HUES48 (cell line): Measurements from ENCODE around the gene NCS1.

Source experiments
- H3K27ac ChIP-seq: one replicate; pipeline ENCODE4 v1.7.0; 2013; ENCODE audit warnings: low read depth, low read length, inconsistent platforms
- H3K27me3 ChIP-seq: 2 replicates; pipeline ENCODE4 v1.6.1; 2013; ENCODE audit warnings: mild to moderate bottlenecking, low read length; ENCODE audit not compliant: control insufficient read depth, insufficient read depth
- H3K36me3 ChIP-seq: 2 replicates; pipeline ENCODE4 v1.6.1; 2013; ENCODE audit warnings: low read length; ENCODE audit not compliant: control insufficient read depth, insufficient read depth
- H3K4me1 ChIP-seq: 2 replicates; pipeline ENCODE4 v1.6.1; 2013; ENCODE audit warnings: mild to moderate bottlenecking, low read length; ENCODE audit not compliant: control insufficient read depth, insufficient read depth
- H3K4me3 ChIP-seq: 2 replicates; pipeline ENCODE4 v1.5.1; 2013; ENCODE audit warnings: mild to moderate bottlenecking, low read depth, low read length
- H3K9ac ChIP-seq: 2 replicates; pipeline ENCODE4 v1.6.1; 2013; ENCODE audit warnings: mild to moderate bottlenecking, low read depth, low read length, moderate library complexity
- H3K9me3 ChIP-seq: 2 replicates; pipeline ENCODE4 v1.6.1; 2013; ENCODE audit warnings: low read length; ENCODE audit not compliant: control insufficient read depth, insufficient read depth

Gene NCS1

GRCh38 chr9:130138171-130138653, 34.0 kb upstream of the NCS1 start:
- no peak overlapping the region for H3K9ac ChIP-seq
- no peaks in the 10 kb centered on the region for H3K27me3 ChIP-seq
- 0 out of 2 replicates have a peak, but pooled peaks cover 4% of the 10 kb centered on the region for H3K36me3 ChIP-seq
- H3K9me3 ChIP-seq, result no peaks in the 10 kb centered on the region
- peaks cover 18% of the 10 kb centered on the region for H3K4me1 ChIP-seq
- H3K27ac ChIP-seq, result peak overlapping the region; percentile 59
- peak overlapping the region; percentile 27; the same call in 1 of the 2 replicates for H3K4me3 ChIP-seq

- peak overlapping the region; percentile 13 for H3K27ac ChIP-seq
- no peaks in the 10 kb centered on the region for H3K9me3 ChIP-seq
- H3K4me1 ChIP-seq, result peaks cover 22% of the 10 kb centered on the region
- H3K36me3 ChIP-seq, result 0 out of 2 replicates have a peak, but pooled peaks cover 4% of the 10 kb centered on the region
- H3K4me3 ChIP-seq, result no peak overlapping the region
- H3K27me3 ChIP-seq, result no peaks in the 10 kb centered on the region
- no peak overlapping the region for H3K9ac ChIP-seq
Observed at GRCh38 chr9:130138791-130139190, 33.4 kb upstream of the NCS1 start.

GRCh38 chr9:130139251-130139650, 33.0 kb upstream of the NCS1 start:
- no peak overlapping the region for H3K9ac ChIP-seq
- no peaks in the 10 kb centered on the region for H3K27me3 ChIP-seq
- H3K27ac ChIP-seq, result no peak overlapping the region
- 0 out of 2 replicates have a peak, but pooled peaks cover 4% of the 10 kb centered on the region for H3K36me3 ChIP-seq
- H3K4me1 ChIP-seq, result peaks cover 22% of the 10 kb centered on the region
- H3K4me3 ChIP-seq, result no peak overlapping the region
- H3K9me3 ChIP-seq, result no peaks in the 10 kb centered on the region

DNA sequence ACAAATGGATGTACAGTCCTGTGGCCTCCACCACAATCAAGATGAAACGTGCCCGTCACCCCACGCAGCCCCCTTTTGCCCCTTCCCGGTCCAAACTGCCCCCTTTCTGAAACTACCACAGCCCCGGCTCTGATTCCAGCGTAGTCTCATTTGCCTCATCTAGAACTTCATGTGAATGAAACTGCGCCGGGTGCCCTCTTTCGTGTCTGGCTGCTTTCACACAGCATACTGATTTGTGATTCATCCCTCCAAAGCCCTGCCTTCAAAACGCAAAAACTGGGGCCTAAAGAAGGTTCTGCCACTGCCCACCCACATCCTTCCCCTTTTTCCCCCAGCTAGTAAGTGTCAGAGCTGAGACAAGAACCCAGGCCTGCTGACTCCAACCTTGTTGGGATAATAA, 31.5 kb upstream of the NCS1 start:
- H3K4me3 ChIP-seq, result no peak overlapping the region
- H3K27me3 ChIP-seq, result no peaks in the 10 kb centered on the region
- no peaks in the 10 kb centered on the region for H3K9me3 ChIP-seq
- H3K36me3 ChIP-seq, result 0 out of 2 replicates have a peak, but pooled peaks cover 4% of the 10 kb centered on the region
- H3K9ac ChIP-seq, result no peak overlapping the region
- H3K4me1 ChIP-seq, result peaks cover 22% of the 10 kb centered on the region
- H3K27ac ChIP-seq, result no peak overlapping the region

DNA sequence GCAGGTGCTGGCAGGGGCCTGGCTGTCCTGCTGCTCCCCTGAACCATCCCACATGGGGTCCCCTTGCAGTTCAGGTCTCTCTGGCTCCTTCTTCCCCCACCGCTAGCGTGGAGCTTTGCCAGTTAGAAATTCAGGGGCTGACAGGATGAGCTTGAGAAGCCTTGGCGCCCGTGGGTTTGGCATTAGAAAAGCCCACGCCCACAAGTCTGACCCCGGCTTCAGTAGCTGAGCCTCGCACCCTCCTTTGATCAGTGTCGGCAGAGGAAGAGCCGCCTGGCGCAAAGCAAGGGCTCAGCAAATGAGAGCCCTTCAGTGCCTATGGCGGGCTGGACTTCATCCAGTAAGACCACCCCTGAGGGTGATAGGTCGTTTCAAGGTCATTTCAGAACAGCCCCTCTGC, 30.1 kb upstream of the NCS1 start:
- no peaks in the 10 kb centered on the region for H3K27me3 ChIP-seq
- peaks cover 22% of the 10 kb centered on the region for H3K4me1 ChIP-seq

GRCh38 chr9:130142641-130143040, 29.6 kb upstream of the NCS1 start:
- Histone ChIP-seq H3K4me1 (peaks cover 21% of the 10 kb centered on the region), H3K27me3 (no peaks in the 10 kb centered on the region)

More for the DNA sequence above, 30.1 kb upstream of the NCS1 start:
- Histone ChIP-seq H3K4me3 (no peak overlapping the region), H3K9ac (no peak overlapping the region), H3K36me3 (0 out of 2 replicates have a peak, but pooled peaks cover 2% of the 10 kb centered on the region), H3K9me3 (no peaks in the 10 kb centered on the region), H3K27ac (no peak overlapping the region)

DNA sequence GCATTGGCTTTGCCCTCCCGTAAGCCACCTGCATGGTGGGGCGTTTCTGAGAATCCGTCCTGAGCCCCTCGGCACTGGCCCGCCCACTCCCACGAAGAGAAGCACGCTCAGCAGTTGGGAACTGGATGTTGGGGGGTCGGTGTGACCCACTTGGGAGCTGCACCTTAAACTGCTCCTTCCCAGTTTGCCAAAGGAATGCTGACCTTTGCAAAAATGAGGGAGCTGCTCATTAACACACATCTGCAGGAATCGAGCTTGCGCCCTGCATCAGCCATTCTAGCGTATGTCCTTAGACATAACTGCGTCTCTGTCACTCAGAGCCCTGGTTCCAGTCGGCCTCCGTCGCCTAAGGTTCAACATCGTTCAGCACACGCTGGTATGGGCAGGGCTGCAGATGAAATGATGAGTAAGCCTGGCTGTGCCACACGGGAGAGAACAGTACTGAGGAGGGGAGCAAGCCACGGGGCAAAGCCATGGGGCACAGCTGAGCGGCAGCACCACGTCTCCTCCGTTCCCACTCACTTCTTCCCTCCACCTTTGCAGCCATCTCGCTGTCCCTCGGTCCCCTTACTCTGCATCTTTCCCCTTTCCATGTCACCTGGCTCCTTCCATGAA, 28.8 kb upstream of the NCS1 start:
- H3K4me1 ChIP-seq, result peaks cover 15% of the 10 kb centered on the region
- H3K9ac ChIP-seq, result no peak overlapping the region
- no peak overlapping the region for H3K27ac ChIP-seq
- H3K9me3 ChIP-seq, result no peaks in the 10 kb centered on the region
- no peak overlapping the region for H3K4me3 ChIP-seq
- no peaks in the 10 kb centered on the region for H3K36me3 ChIP-seq
- H3K27me3 ChIP-seq, result no peaks in the 10 kb centered on the region

More at GRCh38 chr9:130142641-130143040, 29.6 kb upstream of the NCS1 start:
- Histone ChIP-seq H3K36me3 (no peaks in the 10 kb centered on the region), H3K4me3 (no peak overlapping the region), H3K9me3 (no peaks in the 10 kb centered on the region), H3K27ac (no peak overlapping the region), H3K9ac (no peak overlapping the region)

DNA sequence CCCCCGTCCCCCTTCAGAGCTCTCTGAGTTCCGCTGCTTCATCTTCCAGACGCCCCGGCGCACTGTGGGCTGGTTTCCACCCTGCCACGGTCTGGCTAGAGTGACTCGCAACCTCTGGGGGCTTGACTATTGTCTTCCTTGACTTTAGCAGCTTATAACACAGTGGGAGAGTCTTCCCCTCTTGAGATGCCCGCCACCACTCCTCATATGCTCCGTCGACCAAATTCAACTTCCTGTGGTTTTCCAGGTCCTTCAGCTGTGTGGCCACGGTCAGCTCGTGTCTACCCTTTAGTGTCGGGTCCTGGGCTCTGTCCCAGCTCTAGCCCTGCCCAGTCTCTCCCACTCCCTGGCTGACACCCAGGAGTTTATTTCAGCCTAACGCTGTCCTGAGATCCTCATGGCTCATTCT, 28.2 kb upstream of the NCS1 start:
- Histone ChIP-seq H3K27me3 (no peaks in the 10 kb centered on the region), H3K4me1 (peaks cover 10% of the 10 kb centered on the region)

DNA sequence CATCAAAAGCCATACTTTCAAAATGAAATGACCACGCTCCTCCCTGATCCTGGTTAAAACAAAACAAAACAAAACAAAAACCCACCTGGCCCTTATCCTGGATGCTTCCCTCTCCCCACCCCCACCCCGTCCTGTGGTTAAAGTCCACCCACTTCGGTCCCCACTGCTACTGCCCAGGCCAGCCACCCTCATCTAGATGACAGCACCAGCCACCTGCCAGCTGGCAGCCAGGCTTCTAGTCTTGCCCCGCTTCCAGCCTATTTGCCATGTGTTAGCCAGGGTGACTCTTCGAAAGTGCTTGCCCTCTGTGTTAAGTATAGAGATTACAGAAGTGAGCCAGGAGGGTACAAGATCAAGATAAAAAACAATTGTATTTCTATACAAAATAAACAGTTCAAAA, 27.5 kb upstream of the NCS1 start:
- no peaks in the 10 kb centered on the region for H3K27me3 ChIP-seq

More for the DNA sequence above, 28.2 kb upstream of the NCS1 start:
- H3K9ac ChIP-seq, result no peak overlapping the region
- H3K27ac ChIP-seq, result no peak overlapping the region
- no peaks in the 10 kb centered on the region for H3K9me3 ChIP-seq
- no peak overlapping the region for H3K4me3 ChIP-seq
- no peaks in the 10 kb centered on the region for H3K36me3 ChIP-seq

DNA sequence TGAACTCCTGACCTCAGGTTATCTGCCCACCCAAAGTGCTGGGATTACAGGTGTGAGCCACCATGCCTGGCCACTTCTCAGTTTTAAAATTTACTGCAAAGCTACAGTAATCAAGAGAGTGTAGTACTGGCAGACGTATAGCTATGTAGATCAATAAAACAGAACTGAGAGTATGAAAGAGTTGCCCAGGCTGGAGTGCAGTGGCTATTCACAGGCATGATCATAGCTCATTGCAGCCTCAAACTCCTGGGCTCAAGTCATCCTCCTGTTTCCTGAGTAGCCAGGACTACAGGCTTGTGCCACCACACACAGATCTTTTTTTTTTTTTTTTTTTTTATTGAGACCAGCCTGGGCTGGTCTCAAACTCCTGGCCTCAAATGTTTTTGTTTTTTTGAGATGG, 26.5 kb upstream of the NCS1 start:
- no peak overlapping the region for H3K9ac ChIP-seq
- no peak overlapping the region for H3K27ac ChIP-seq
- no peaks in the 10 kb centered on the region for H3K36me3 ChIP-seq
- no peaks in the 10 kb centered on the region for H3K27me3 ChIP-seq
- no peak overlapping the region for H3K4me3 ChIP-seq
- peaks cover 9% of the 10 kb centered on the region; the same call in 1 of the 2 replicates for H3K4me1 ChIP-seq
- H3K9me3 ChIP-seq, result no peaks in the 10 kb centered on the region

More for the DNA sequence above, 27.5 kb upstream of the NCS1 start:
- H3K9me3 ChIP-seq, result no peaks in the 10 kb centered on the region
- no peak overlapping the region for H3K9ac ChIP-seq
- H3K27ac ChIP-seq, result no peak overlapping the region
- no peaks in the 10 kb centered on the region for H3K36me3 ChIP-seq
- H3K4me1 ChIP-seq, result peaks cover 9% of the 10 kb centered on the region; the same call in 1 of the 2 replicates
- no peak overlapping the region for H3K4me3 ChIP-seq

DNA sequence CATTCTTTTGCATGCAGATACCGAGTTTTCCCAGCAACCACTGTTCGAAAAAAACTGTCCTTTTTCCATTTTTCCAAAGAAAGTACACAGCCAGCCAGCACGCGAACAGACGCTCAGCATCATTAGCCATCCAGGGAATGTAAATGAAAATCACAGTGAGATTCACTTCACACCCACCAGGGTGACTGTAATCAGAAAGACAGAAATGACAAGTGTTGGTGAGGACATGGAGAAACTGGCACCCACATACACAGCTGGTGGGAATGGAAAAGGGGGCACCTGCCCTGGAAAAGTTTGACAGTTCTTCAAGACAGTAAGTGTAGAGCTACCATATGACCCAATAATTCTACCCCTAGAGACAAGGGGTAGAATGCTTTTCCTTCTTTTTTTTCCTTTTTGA, 25.0 kb upstream of the NCS1 start:
- Histone ChIP-seq H3K36me3 (no peaks in the 10 kb centered on the region), H3K9ac (no peak overlapping the region), H3K4me3 (no peak overlapping the region), H3K27me3 (no peaks in the 10 kb centered on the region), H3K27ac (no peak overlapping the region), H3K9me3 (no peaks in the 10 kb centered on the region), H3K4me1 (peaks cover 9% of the 10 kb centered on the region; the same call in 1 of the 2 replicates)
